GM12878 (cell line): ENCODE results near the gene SYNGR4. TPM values are rescaled to one million over a fixed set of nuclear protein-coding genes. Genes with fewer than 3 reads are reported as not detected.
A peak's percentile ranks its signal among the peaks of the same experiment; 100 is the strongest.

ENCODE experiments used
- ATAC-seq: fragments of 200-7000 bp; cut with Tn5 transposase; 3 replicates; pipeline ENCODE4 v1.9.1; 2020; ENCODE audit warnings: mild to moderate bottlenecking, moderate library complexity
- BruUV-seq: library from RNA; stranded (reverse); fragments of 400-500 nt; replicated peaks from 2 replicates; lab custom pipeline; 2021; lab: Mats Ljungman, UMichigan
- CTCF ChIA-PET: fragments of 300-600 bp; sonication (Branson Sonifier 250); formaldehyde crosslinking; extraction: SDS; loops from one replicate; lab custom pipeline; 2021; ENCODE audit warnings: inconsistent platforms; lab: Yijun Ruan, JAX
- POLR2A ChIA-PET: fragments of 350-600 bp; formaldehyde crosslinking; extraction: SDS; loops from one replicate; lab custom pipeline; 2021; ENCODE audit warnings: inconsistent platforms; lab: Charles Lee
- RAD21 ChIA-PET: fragments of 300-600 bp; sonication (Branson Sonifier 250); formaldehyde crosslinking; loops from one replicate; lab custom pipeline; 2023; ENCODE audit warnings: antibody characterized with exemption; ENCODE audit not compliant: unreplicated experiment; lab: Charles Lee
- SMC1A ChIA-PET: fragments of 300-600 bp; sonication (Branson Sonifier 250); formaldehyde crosslinking; loops from one replicate; lab custom pipeline; 2023; ENCODE audit not compliant: unreplicated experiment, uncharacterized antibody; lab: Charles Lee
- DNase-seq: peaks from one replicate; pipeline ENCODE4 v3.0.0-alpha.2; 2011; ENCODE audit warnings: low read depth, low spot score
- FAIRE-seq: peaks from 3 replicates; lab custom pipeline; 2011; peaks lifted over from hg19 to GRCh38; lab: Jason Lieb, UNC
- H2AFZ ChIP-seq: 2 replicates; pipeline ENCODE4 v1.6.0; 2011; ENCODE audit warnings: low read depth, low read length, control low read depth; ENCODE audit not compliant: control insufficient read depth
- H3K27ac ChIP-seq: 2 replicates; pipeline ENCODE4 v1.5.1; 2011; ENCODE audit warnings: control low read depth; ENCODE audit not compliant: control insufficient read depth, insufficient read depth
- H3K27me3 ChIP-seq, 2 experiments: replicated peaks in 1 of 2; 2 replicates each; pipeline versions ENCODE4 v1.6.0 to v1.6.1; 2011; ENCODE audit warnings: low read length in 1 of 2; ENCODE audit not compliant: control insufficient read depth in 2 of 2, insufficient read depth in 2 of 2
- H3K36me3 ChIP-seq, 2 experiments: 2 replicates each; pipeline ENCODE4 v1.5.1; 2011; ENCODE audit warnings: low read length in 1 of 2; ENCODE audit not compliant: control insufficient read depth in 2 of 2, insufficient read depth in 2 of 2
- H3K4me1 ChIP-seq: 2 replicates; pipeline ENCODE4 v1.6.1; 2011; ENCODE audit warnings: mild to moderate bottlenecking, low read length, moderate library complexity, mixed read lengths; ENCODE audit not compliant: control insufficient read depth, insufficient read depth
- H3K4me2 ChIP-seq: 2 replicates; pipeline ENCODE4 v1.6.0; 2011; ENCODE audit warnings: control low read depth; ENCODE audit not compliant: control insufficient read depth, insufficient read depth
- H3K4me3 ChIP-seq: fragments of 200-600 bp; sonication (generic); 2 replicates; pipeline ENCODE4 v1.5.1; 2016
- H3K79me2 ChIP-seq: 2 replicates; pipeline ENCODE4 v1.6.0; 2011; ENCODE audit warnings: low read length; ENCODE audit not compliant: control insufficient read depth, insufficient read depth
- H3K9ac ChIP-seq: 2 replicates; pipeline ENCODE4 v1.8.0; 2011; ENCODE audit warnings: low read length, control low read depth, mixed read lengths; ENCODE audit not compliant: control insufficient read depth, insufficient read depth
- H3K9me3 ChIP-seq: replicated peaks from 3 replicates; pipeline ENCODE4 v1.5.1; 2011; ENCODE audit warnings: mild to moderate bottlenecking, low read length; ENCODE audit not compliant: control insufficient read depth, insufficient read depth
- H4K20me1 ChIP-seq: 2 replicates; pipeline ENCODE4 v1.6.0; 2011; ENCODE audit not compliant: control insufficient read depth, insufficient read depth
- ATF2 ChIP-seq: IDR thresholded peaks from 2 replicates; pipeline ENCODE4 v1.6.1; 2012; ENCODE audit warnings: low read length, inconsistent platforms
- BACH1 ChIP-seq: fragments of 450-650 bp; IDR thresholded peaks from 2 replicates; pipeline ENCODE4 v1.6.1; 2017; ENCODE audit warnings: mild to moderate bottlenecking, borderline replicate concordance
- BCL11A ChIP-seq: IDR thresholded peaks from 2 replicates; pipeline ENCODE4 v1.6.1; 2011; ENCODE audit warnings: low read depth, low read length
- CHD1 ChIP-seq: IDR thresholded peaks from 2 replicates; pipeline ENCODE4 v1.6.1; 2012; ENCODE audit warnings: low read depth, low read length, improper control_type of control experiment
- CREB1 ChIP-seq: IDR thresholded peaks from 2 replicates; pipeline ENCODE4 v1.6.1; 2012; ENCODE audit warnings: low read depth, mild to moderate bottlenecking, inconsistent platforms
- EZH2 ChIP-seq: IDR thresholded peaks from 2 replicates; pipeline ENCODE4 v1.6.1; 2012; ENCODE audit warnings: low read depth, mild to moderate bottlenecking, control low read depth, inconsistent platforms, low read length, borderline replicate concordance; ENCODE audit not compliant: control insufficient read depth
- GATAD2B ChIP-seq: fragments of 450-650 bp; conservative IDR thresholded peaks from 2 replicates; pipeline ENCODE4 v1.6.1; 2017; ENCODE audit warnings: low read depth, mild to moderate bottlenecking, moderate library complexity
- IKZF1 ChIP-seq: fragments of 450-650 bp; conservative IDR thresholded peaks from 2 replicates; pipeline ENCODE4 v1.6.1; 2017; ENCODE audit warnings: antibody characterized with exemption, mild to moderate bottlenecking
- IRF4 ChIP-seq: IDR thresholded peaks from 2 replicates; pipeline ENCODE4 v1.6.1; 2011; ENCODE audit warnings: low read depth, low read length
- IRF5 ChIP-seq: fragments of 450-650 bp; IDR thresholded peaks from 2 replicates; pipeline ENCODE4 v1.6.1; 2017; ENCODE audit warnings: borderline replicate concordance
- LARP7 ChIP-seq: fragments of 450-650 bp; IDR thresholded peaks from 2 replicates; pipeline ENCODE4 v1.6.1; 2017; ENCODE audit warnings: mild to moderate bottlenecking
- MLLT1 ChIP-seq: fragments of 450-650 bp; IDR thresholded peaks from 2 replicates; pipeline ENCODE4 v1.6.1; 2016; ENCODE audit warnings: mild to moderate bottlenecking
- MTA2 ChIP-seq: fragments of 450-650 bp; IDR thresholded peaks from 2 replicates; pipeline ENCODE4 v1.6.1; 2016; ENCODE audit warnings: low read depth, mild to moderate bottlenecking, moderate library complexity
- MXI1 ChIP-seq: fragments of 150-350 bp; IDR thresholded peaks from 2 replicates; pipeline ENCODE4 v1.6.1; 2011; ENCODE audit warnings: low read depth, mild to moderate bottlenecking, inconsistent platforms, low read length, improper control_type of control experiment
- NFIC ChIP-seq: IDR thresholded peaks from 2 replicates; pipeline ENCODE4 v1.6.1; 2012; ENCODE audit warnings: low read depth, mild to moderate bottlenecking, inconsistent platforms, low read length, moderate library complexity
- NR2F1 ChIP-seq: fragments of 450-650 bp; conservative IDR thresholded peaks from 2 replicates; pipeline ENCODE4 v1.6.1; 2017; ENCODE audit warnings: mild to moderate bottlenecking
- NRF1 ChIP-seq: conservative IDR thresholded peaks from 2 replicates; pipeline ENCODE4 v1.6.1; 2011; ENCODE audit warnings: mild to moderate bottlenecking, low read depth, low read length, improper control_type of control experiment
- RFX5 ChIP-seq: IDR thresholded peaks from 2 replicates; pipeline ENCODE4 v1.6.1; 2011; ENCODE audit warnings: low read depth, low read length, improper control_type of control experiment
- SMC3 ChIP-seq: IDR thresholded peaks from 2 replicates; pipeline ENCODE4 v1.6.1; 2011; ENCODE audit warnings: low read length, improper control_type of control experiment, borderline replicate concordance
- TBL1XR1 ChIP-seq: IDR thresholded peaks from 2 replicates; pipeline ENCODE4 v1.6.1; 2012; ENCODE audit warnings: low read depth, low read length, improper control_type of control experiment
- WGBS: methylation state at CpG from one replicate; pipeline ENCODE4 v1.1.6; 2016; ENCODE audit warnings: low lambda C conversion rate; ENCODE audit not compliant: insufficient replicate concordance, insufficient coverage; ENCODE audit errors: missing lambda C conversion rate; 5-methylcytosine and 5-hydroxymethylcytosine counted together
- in situ Hi-C: fragments of 300-500 bp; cut with MboI; formaldehyde crosslinking; loops from 9 replicates; pipeline ENCODE4 v1.14.3; 2018; ENCODE audit warnings: mixed read lengths
- intact Hi-C: fragments of 100-400 bp; cut with micrococcal nuclease; formaldehyde crosslinking; loops from one replicate; pipeline ENCODE4 v1.14.2; 2022; ENCODE audit not compliant: unreplicated experiment
- polyA plus RNA-seq, 11 experiments: library from polyadenylated mRNA; depleted of rRNA in 4 of 11; unstranded in 6 of 11; stranded (reverse) in 5 of 11; fragments of >200 nt; fragmentation: Nextera tagmentation in 4 of 11; fragmentation: Illumina TruSeq in 1 of 11; extraction: Ambion mirVana in 4 of 11; extraction: Trizol in 1 of 11; gene quantifications; 1 replicate in 1 of 11; 2 replicates in 10 of 11; pipeline versions ENCODE4 v1.2.1 to v1.2.3, GENCODE V29; 2011 to 2016; ENCODE audit warnings: inconsistent platforms in 2 of 11, missing spikeins in 2 of 11, low read depth in 1 of 11
- total RNA-seq, 4 experiments: library from RNA; depleted of rRNA in 3 of 4; stranded (reverse); fragments of >200 nt in 3 of 4; fragmentation: Illumina TruSeq in 1 of 4; extraction: Trizol in 1 of 4; gene quantifications; 2 replicates each; pipeline versions ENCODE4 v1.2.1 to v1.2.3, GENCODE V29; 2013 to 2021

SYNGR4 gene
- total and polyA plus RNA-seq, 10 of the 15 experiments (the other 5 are each of a cell fraction or from before 2014, with no cell fraction given): 0.08 to 0.72 (median 0.17) TPM; not detected in 6

GRCh38 chr19:48333467-48334384 is 30.4 kb upstream of the SYNGR4 start:
- H3K9me3 ChIP-seq: no peaks in the 10 kb centered on the region
- in situ Hi-C loops: no loop called here
- H3K4me2 ChIP-seq: peak overlapping the region; percentile 76
- intact Hi-C loops: loop anchor here (1.0 kb wide), 2 partner anchors 13 to 66 kb away; no protein-coding TSS in a partner anchor
- ChIA-PET SMC1A (interaction anchor here (0.6 to 6.2 kb wide), 14 partner anchors 15 to 659 kb away, joined by 3 to 223 read pairs (median 4); partner anchors contain the start of genes EMP3, GYS1, KDELR1 and SYNGR4), POLR2A (interaction anchor here (0.6 to 7.5 kb wide), 13 partner anchors 11 to 1307 kb away, joined by 3 to 194 read pairs (median 4); partner anchors contain the start of genes EMP3, GRIN2D, SYNGR4 and TMEM143), RAD21 (interaction anchor here (0.6 to 4.5 kb wide), 18 partner anchors 13 to 618 kb away, joined by 3 to 255 read pairs (median 4); partner anchors contain the start of genes EMP3, GRWD1, KDELR1 and SYNGR4), CTCF (interaction anchor here (0.5 to 4.4 kb wide), 27 partner anchors 8 to 478 kb away, joined by 3 to 238 read pairs (median 4); partner anchors contain the start of genes EMP3, KDELR1, RPL18 and SPHK2)
- FAIRE-seq (no peak), DNase-seq (peak; percentile 82), ATAC-seq (peak; percentile 83)
- peak overlapping the region; percentile 77 for H3K4me3 ChIP-seq
- H3K9ac ChIP-seq: peak overlapping the region; percentile 93
- H3K36me3 ChIP-seq: peaks cover 0 to 3% of the 10 kb centered on the region in 2 experiments; a peak in 1 of 4 replicates
- no peaks in the 10 kb centered on the region for H3K79me2 ChIP-seq
- H4K20me1 ChIP-seq: no peaks in the 10 kb centered on the region
- no TSS peak for BruUV-seq
- peak overlapping the region; percentile 70 for H2AFZ ChIP-seq
- peak overlapping the region; percentile 98 for H3K27ac ChIP-seq
- 2% methylated on average over 54 of the region's 54 CpGs for WGBS
- H3K27me3 ChIP-seq: no peaks in the 10 kb centered on the region
- H3K4me1 ChIP-seq: peaks cover 28% of the 10 kb centered on the region
- TF ChIP-seq RFX5: no peak
- no peak for TF ChIP-seq ATF2
- TF ChIP-seq CREB1: no peak
- TF ChIP-seq IRF5: no peak
- peak; percentile 60 for TF ChIP-seq NRF1
- peak; percentile 20; the same call in 1 of the 2 replicates for TF ChIP-seq GATAD2B
- TF ChIP-seq MXI1: peak; percentile 71; the same call in 1 of the 2 replicates
- TF ChIP-seq BCL11A: no peak
- TF ChIP-seq LARP7: peak; percentile 59
- peak; percentile 44 for TF ChIP-seq MTA2
- peak; percentile 80 for TF ChIP-seq MLLT1
- TF ChIP-seq IRF4: no peak
- TF ChIP-seq BACH1: peak; percentile 51
- peak; percentile 96 for TF ChIP-seq SMC3
- TF ChIP-seq NFIC: no peak
- TF ChIP-seq TBL1XR1: no peak
- no peak for TF ChIP-seq CHD1
- peak; percentile 59 for TF ChIP-seq IKZF1
- peak; percentile 6 for TF ChIP-seq NR2F1
- no peak for TF ChIP-seq EZH2
